Inferior parietal cortex (tissue), 1 donor: ENCODE data around the gene SPATA46.
"Not testable (repeated sequence)": the region's sequence is repeated elsewhere in the genome, so short reads cannot be mapped to it uniquely, and the experiment has no call there.

ENCODE experiments used
- DNase-seq: peaks from one replicate; pipeline ENCODE4 v3.0.0-alpha.2; 2016; ENCODE audit errors: extremely low spot score

The SPATA46 gene

GRCh38 chr1:162353702-162354101 is 23.0 kb downstream of the SPATA46 start:
- no peak for DNase-seq

GRCh38 chr1:162353078-162353477 is 23.6 kb downstream of the SPATA46 start:
- DNase-seq = no peak

GRCh38 chr1:162351874-162352273 is 24.8 kb downstream of the SPATA46 start:
- DNase-seq = not testable (repeated sequence)

GRCh38 chr1:162351246-162351842 is 25.3 kb downstream of the SPATA46 start:
- DNase-seq = no peak

- no peak for DNase-seq
Observed at GRCh38 chr1:162349635-162350330, 26.9 kb downstream of the SPATA46 start.

GRCh38 chr1:162347281-162347680 is 29.4 kb downstream of the SPATA46 start:
- no peak for DNase-seq

- no peak for DNase-seq
Observed at GRCh38 chr1:162343470-162343869, 33.2 kb downstream of the SPATA46 start.

- DNase-seq = no peak
Observed at GRCh38 chr1:162342452-162342983, 34.1 kb downstream of the SPATA46 start.

- no peak for DNase-seq
Observed at GRCh38 chr1:162336621-162337285, 39.9 kb downstream of the SPATA46 start.

GRCh38 chr1:162335126-162335525 is 41.5 kb downstream of the SPATA46 start:
- DNase-seq = no peak

GRCh38 chr1:162333991-162334390 is 42.7 kb downstream of the SPATA46 start:
- no peak for DNase-seq

- no peak for DNase-seq
Observed at GRCh38 chr1:162329826-162330225, 46.8 kb downstream of the SPATA46 start.

GRCh38 chr1:162328512-162328911 is 48.1 kb downstream of the SPATA46 start:
- DNase-seq = no peak

GRCh38 chr1:162327788-162328165 is 48.9 kb downstream of the SPATA46 start:
- no peak for DNase-seq

- DNase-seq = no peak
Observed at GRCh38 chr1:162327144-162327787, 49.4 kb downstream of the SPATA46 start.

GRCh38 chr1:162326559-162326958 is 50.1 kb downstream of the SPATA46 start:
- DNase-seq = no peak

- no peak for DNase-seq
Observed at GRCh38 chr1:162324396-162324795, 52.3 kb downstream of the SPATA46 start.
